ENCODE measurements around the gene BSG.

DNA sequence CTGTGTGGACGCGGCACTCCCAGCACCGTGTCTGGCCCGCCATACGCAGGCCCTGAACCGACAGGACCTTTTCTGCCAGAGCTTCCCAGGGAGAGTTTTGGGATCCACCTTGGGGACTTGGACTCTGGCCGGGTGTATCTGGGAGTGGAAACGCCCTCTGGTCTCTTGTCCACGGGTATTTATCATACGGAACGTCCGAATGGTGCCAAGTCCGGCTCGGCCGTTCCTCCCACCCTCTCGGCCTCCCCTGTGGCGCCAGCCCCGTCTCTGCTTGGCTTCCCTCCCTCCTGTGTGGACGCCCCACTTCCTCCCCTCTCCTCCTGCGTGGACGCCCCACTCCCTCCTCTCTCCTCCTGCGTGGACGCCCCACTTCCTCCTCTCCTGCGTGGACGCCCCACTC, 29.4 kb downstream of the BSG start:
- TF ChIP-seq, protein P1, sequence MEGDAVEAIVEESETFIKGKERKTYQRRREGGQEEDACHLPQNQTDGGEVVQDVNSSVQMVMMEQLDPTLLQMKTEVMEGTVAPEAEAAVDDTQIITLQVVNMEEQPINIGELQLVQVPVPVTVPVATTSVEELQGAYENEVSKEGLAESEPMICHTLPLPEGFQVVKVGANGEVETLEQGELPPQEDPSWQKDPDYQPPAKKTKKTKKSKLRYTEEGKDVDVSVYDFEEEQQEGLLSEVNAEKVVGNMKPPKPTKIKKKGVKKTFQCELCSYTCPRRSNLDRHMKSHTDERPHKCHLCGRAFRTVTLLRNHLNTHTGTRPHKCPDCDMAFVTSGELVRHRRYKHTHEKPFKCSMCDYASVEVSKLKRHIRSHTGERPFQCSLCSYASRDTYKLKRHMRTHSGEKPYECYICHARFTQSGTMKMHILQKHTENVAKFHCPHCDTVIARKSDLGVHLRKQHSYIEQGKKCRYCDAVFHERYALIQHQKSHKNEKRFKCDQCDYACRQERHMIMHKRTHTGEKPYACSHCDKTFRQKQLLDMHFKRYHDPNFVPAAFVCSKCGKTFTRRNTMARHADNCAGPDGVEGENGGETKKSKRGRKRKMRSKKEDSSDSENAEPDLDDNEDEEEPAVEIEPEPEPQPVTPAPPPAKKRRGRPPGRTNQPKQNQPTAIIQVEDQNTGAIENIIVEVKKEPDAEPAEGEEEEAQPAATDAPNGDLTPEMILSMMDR (IDR thresholded peaks at IDR 0.05 in 8 of 11, conservative IDR thresholded peaks at IDR 0.05 in 3 of 11): no peak
- TF ChIP-seq POLR2A (IDR thresholded peaks at IDR 0.05) (no peak), POLR2AphosphoS5 (IDR thresholded peaks at IDR 0.05) (no peak)
